LNCaP clone FGC (cell line): ENCODE data around the gene ADCYAP1R1.

ENCODE experiments used
- DNase-seq: peaks from one replicate; pipeline ENCODE4 v3.0.0-alpha.2; 2011; ENCODE audit warnings: low read depth
- H3K4me3 ChIP-seq: 2 replicates; pipeline ENCODE4 v1.5.1; 2011; ENCODE audit warnings: mild to moderate bottlenecking, low read depth, low read length, control low read depth
- CTCF ChIP-seq: IDR thresholded peaks from 2 replicates; pipeline ENCODE4 v1.5.1; 2012; ENCODE audit warnings: mild to moderate bottlenecking; ENCODE audit not compliant: control insufficient read depth, insufficient read depth; ENCODE audit errors: extremely low read depth

Gene ADCYAP1R1

GRCh38 chr7:31077484-31078362 lies 25.6 kb downstream of the ADCYAP1R1 start:
- TF ChIP-seq CTCF = no peak
- DNase-seq = no peak

DNA sequence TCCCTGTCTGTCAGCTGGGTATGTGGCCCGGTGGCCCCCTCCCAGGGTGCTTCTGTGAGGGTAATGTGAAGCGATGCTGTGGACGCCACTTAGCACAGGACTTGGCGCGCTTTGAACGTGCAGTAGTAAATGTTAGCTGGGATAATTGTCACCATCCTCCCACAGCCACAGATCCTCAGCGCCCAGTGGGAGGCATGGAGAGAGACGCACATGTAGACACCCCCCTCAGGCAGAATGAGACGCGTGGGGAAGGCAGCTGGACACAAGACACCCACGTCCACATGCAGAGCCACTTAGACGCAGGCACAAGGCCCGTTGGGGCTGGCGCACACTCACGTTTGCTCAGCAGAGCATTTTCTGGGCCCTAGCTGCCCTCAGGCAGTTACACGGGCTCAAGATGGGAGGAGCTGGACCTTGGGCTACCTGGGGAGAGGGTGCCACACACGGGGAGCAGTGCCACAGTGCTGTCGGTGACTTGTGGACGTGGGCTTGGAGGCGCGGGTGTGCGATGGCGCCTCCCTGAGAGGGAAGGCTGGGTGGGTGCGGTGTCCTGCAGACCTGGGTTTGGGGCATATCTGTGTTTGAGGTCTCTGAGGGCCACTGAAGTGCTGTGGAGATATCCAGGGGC lies 26.4 kb downstream of the ADCYAP1R1 start:
- TF ChIP-seq CTCF = no peak
- H3K4me3 ChIP-seq = no peak overlapping the region
- no peak for DNase-seq

More at GRCh38 chr7:31077484-31078362, 25.6 kb downstream of the ADCYAP1R1 start:
- no peak overlapping the region for H3K4me3 ChIP-seq

- DNase-seq = no peak
- no peak overlapping the region for H3K4me3 ChIP-seq
- TF ChIP-seq CTCF = no peak
Observed at GRCh38 chr7:31079126-31079823, 27.2 kb downstream of the ADCYAP1R1 start.

GRCh38 chr7:31079824-31080511 lies 27.9 kb downstream of the ADCYAP1R1 start:
- DNase-seq = no peak
- TF ChIP-seq CTCF = no peak
- H3K4me3 ChIP-seq = no peak overlapping the region

GRCh38 chr7:31080763-31081162 lies 28.7 kb downstream of the ADCYAP1R1 start:
- H3K4me3 ChIP-seq = no peak overlapping the region

DNA sequence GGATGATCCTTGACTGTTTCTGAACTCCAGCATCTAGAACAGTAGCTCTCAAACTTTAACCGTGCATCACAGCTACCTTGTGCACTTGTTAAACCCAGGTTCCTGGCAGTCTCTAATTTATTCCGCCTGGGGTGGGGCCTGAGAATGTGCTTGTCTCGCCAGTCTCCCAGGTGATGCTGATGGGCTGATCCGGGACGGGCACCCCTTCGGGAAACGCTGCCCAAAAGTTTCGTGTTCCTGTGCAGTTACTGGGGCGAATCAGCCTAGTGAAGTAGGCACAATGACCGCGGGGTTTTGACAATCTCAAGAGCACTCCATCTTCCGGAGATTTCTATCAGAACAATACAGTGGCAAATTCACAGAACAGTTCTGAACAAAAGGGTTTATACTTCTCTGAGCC lies 29.9 kb downstream of the ADCYAP1R1 start:
- no peak for TF ChIP-seq CTCF
- no peak for DNase-seq
- no peak overlapping the region for H3K4me3 ChIP-seq

More at GRCh38 chr7:31080763-31081162, 28.7 kb downstream of the ADCYAP1R1 start:
- DNase-seq = no peak
- TF ChIP-seq CTCF = no peak
